CD4-positive, CD25-positive, alpha-beta regulatory T cell (primary cell): ENCODE data around the gene CIC. TPM values are rescaled to one million over a fixed set of nuclear protein-coding genes. Genes with fewer than 3 reads are reported as not detected.

Experiments used
- ATAC-seq, 2 donors: fragments of 150-1000 bp; cut with Tn5 transposase; one replicate each; pipeline ENCODE4 v1.10.0; 2021; ENCODE audit warnings: low read depth in 2 of 2, moderate number of reproducible peaks in 2 of 2, moderate library complexity in 1 of 2
- DNase-seq, 3 donors: peaks; one replicate each; pipeline versions ENCODE4 v3.0.0 to v3.0.0-alpha.2; 2012 to 2022; ENCODE audit warnings: mixed read lengths in 1 of 3
- H3K27ac ChIP-seq: one replicate; pipeline ENCODE4 v1.7.0; 2013; ENCODE audit warnings: mild to moderate bottlenecking, low read length; ENCODE audit not compliant: insufficient read depth, poor library complexity, severe bottlenecking
- H3K27me3 ChIP-seq: one replicate; pipeline ENCODE4 v1.7.0; 2013; ENCODE audit warnings: low read length; ENCODE audit not compliant: control insufficient read depth, insufficient read depth
- H3K36me3 ChIP-seq: one replicate; pipeline ENCODE4 v1.7.0; 2013; ENCODE audit warnings: mild to moderate bottlenecking, low read length, moderate library complexity; ENCODE audit not compliant: control insufficient read depth, insufficient read depth
- H3K4me1 ChIP-seq: 2 replicates; pipeline ENCODE4 v1.7.0; 2013; ENCODE audit warnings: mild to moderate bottlenecking, low read length; ENCODE audit not compliant: insufficient read depth, control insufficient read depth, poor library complexity, severe bottlenecking
- H3K4me3 ChIP-seq: one replicate; pipeline ENCODE4 v1.7.0; 2013; ENCODE audit warnings: low read depth, mild to moderate bottlenecking, low read length, moderate library complexity
- H3K9me3 ChIP-seq, 2 experiments: 1 replicate in 1 of 2; 2 replicates in 1 of 2; pipeline ENCODE4 v1.7.0; 2013; ENCODE audit warnings: low read length in 2 of 2, mild to moderate bottlenecking in 1 of 2, moderate library complexity in 1 of 2; ENCODE audit not compliant: control insufficient read depth in 2 of 2
- H3K27ac Mint-ChIP-seq, 3 donors: one replicate each; pipeline ENCODE4 v1.8.0; 2020 to 2022; ENCODE audit warnings: mild to moderate bottlenecking in 3 of 3, mixed read lengths in 3 of 3, moderate library complexity in 2 of 3
- H3K27me3 Mint-ChIP-seq: one replicate; pipeline ENCODE4 v1.8.0; 2022; ENCODE audit warnings: mild to moderate bottlenecking, mixed read lengths
- H3K36me3 Mint-ChIP-seq: one replicate; pipeline ENCODE4 v1.8.0; 2020; ENCODE audit warnings: mixed read lengths
- H3K4me1 Mint-ChIP-seq, 4 donors: one replicate each; pipeline ENCODE4 v1.8.0; 2020 to 2022; ENCODE audit warnings: mixed read lengths in 4 of 4, mild to moderate bottlenecking in 1 of 4
- H3K4me3 Mint-ChIP-seq, 4 donors: one replicate each; pipeline ENCODE4 v1.8.0; 2020 to 2022; ENCODE audit warnings: mild to moderate bottlenecking in 4 of 4, mixed read lengths in 4 of 4, moderate library complexity in 3 of 4
- H3K9me3 Mint-ChIP-seq, 7 donors: one replicate each; pipeline ENCODE4 v1.8.0; 2020 to 2022; ENCODE audit warnings: mixed read lengths in 7 of 7, mild to moderate bottlenecking in 3 of 7, moderate library complexity in 2 of 7
- polyA plus RNA-seq, 4 donors: library from polyadenylated mRNA; unstranded; fragments of 300-500 nt; fragmentation: Illumina TruSeq; gene quantifications; one replicate each; pipeline ENCODE4 v1.2.3, GENCODE V29; 2021
- total RNA-seq: library from RNA; stranded (reverse); gene quantifications from one replicate; pipeline ENCODE4 v1.2.3, GENCODE V29; 2022

CIC gene
- total and polyA plus RNA-seq, 5 donors from 2014 or later = 0.41 to 124 (median 0.80) TPM

GRCh38 chr19:42278452-42279154 lies 9.6 kb downstream of the CIC start:
- Histone ChIP-seq H3K27ac (peak overlapping the region; percentile 91), H3K9me3 (no peaks in the 10 kb centered on the region), H3K4me1 (peaks cover 62% of the 10 kb centered on the region), H3K36me3 (peaks cover 8% of the 10 kb centered on the region), H3K27me3 (no peaks in the 10 kb centered on the region), H3K4me3 (no peak overlapping the region)
- Mint-ChIP-seq H3K9me3 (peaks cover 0 to 2% (median 0%) of the 10 kb centered on the region in 7 donors), H3K4me3 (peak overlapping the region in 3 of 4 donors; percentile 86 to 93 (median 92)), H3K36me3 (peaks cover 14% of the 10 kb centered on the region), H3K27ac (peak overlapping the region in 2 of 3 donors; percentile 96 to 97), H3K27me3 (no peaks in the 10 kb centered on the region), H3K4me1 (peaks cover 4 to 45% (median 36%) of the 10 kb centered on the region in 4 donors)
- ATAC-seq (no peak), DNase-seq (no peak)

- Histone ChIP-seq H3K27me3 (no peaks in the 10 kb centered on the region), H3K27ac (peak overlapping the region; percentile 91), H3K36me3 (peaks cover 6% of the 10 kb centered on the region), H3K4me3 (peak overlapping the region; percentile 64), H3K4me1 (peaks cover 62% of the 10 kb centered on the region), H3K9me3 (no peaks in the 10 kb centered on the region)
- peaks cover 0 to 2% (median 0%) of the 10 kb centered on the region in 7 donors for H3K9me3 Mint-ChIP-seq
- no peaks in the 10 kb centered on the region for H3K27me3 Mint-ChIP-seq
- DNase-seq = no peak
- peaks cover 4 to 45% (median 36%) of the 10 kb centered on the region in 4 donors for H3K4me1 Mint-ChIP-seq
- peak overlapping the region; percentile 96 to 97 (median 97) for H3K27ac Mint-ChIP-seq
- ATAC-seq = no peak
- peak overlapping the region; percentile 86 to 96 (median 92) for H3K4me3 Mint-ChIP-seq
- H3K36me3 Mint-ChIP-seq = peaks cover 14% of the 10 kb centered on the region
Measured at GRCh38 chr19:42279155-42279901, 10.3 kb downstream of the CIC start.

GRCh38 chr19:42279902-42280814 lies 11.1 kb downstream of the CIC start:
- H3K27ac ChIP-seq = peak overlapping the region; percentile 91
- H3K9me3 Mint-ChIP-seq = peaks cover 0 to 2% (median 0%) of the 10 kb centered on the region in 7 donors
- H3K4me1 Mint-ChIP-seq = peaks cover 4 to 44% (median 36%) of the 10 kb centered on the region in 4 donors

GRCh38 chr19:42280815-42281145 lies 11.7 kb downstream of the CIC start:
- DNase-seq = no peak

More at GRCh38 chr19:42279902-42280814, 11.1 kb downstream of the CIC start:
- DNase-seq = peak; percentile 85 to 93 (median 87)
- Histone ChIP-seq H3K4me3 (peak overlapping the region; percentile 64), H3K27me3 (no peaks in the 10 kb centered on the region), H3K36me3 (no peaks in the 10 kb centered on the region), H3K9me3 (no peaks in the 10 kb centered on the region), H3K4me1 (peaks cover 66% of the 10 kb centered on the region)
- Mint-ChIP-seq H3K27me3 (peaks cover 5% of the 10 kb centered on the region), H3K27ac (peak overlapping the region; percentile 96 to 97 (median 97)), H3K4me3 (peak overlapping the region; percentile 86 to 96 (median 92)), H3K36me3 (peaks cover 6% of the 10 kb centered on the region)
- ATAC-seq = peak; percentile 23 to 33

GRCh38 chr19:42281146-42281826 lies 12.2 kb downstream of the CIC start:
- ATAC-seq (no peak), DNase-seq (peak in 1 of 3 donors; percentile 30)
- H3K9me3 ChIP-seq = no peaks in the 10 kb centered on the region
- H3K27ac ChIP-seq = peak overlapping the region; percentile 91
- Mint-ChIP-seq H3K4me1 (peaks cover 4 to 46% (median 34%) of the 10 kb centered on the region in 4 donors), H3K4me3 (peak overlapping the region in 2 of 4 donors; percentile 70 to 82), H3K36me3 (peaks cover 1% of the 10 kb centered on the region), H3K27ac (peak overlapping the region in 2 of 3 donors; percentile 36 to 97), H3K27me3 (peaks cover 5% of the 10 kb centered on the region), H3K9me3 (peaks cover 0 to under 1% (median 0%) of the 10 kb centered on the region in 7 donors)
- no peak overlapping the region for H3K4me3 ChIP-seq
- no peaks in the 10 kb centered on the region for H3K36me3 ChIP-seq
- no peaks in the 10 kb centered on the region for H3K27me3 ChIP-seq
- peaks cover 67% of the 10 kb centered on the region for H3K4me1 ChIP-seq

More at GRCh38 chr19:42280815-42281145, 11.7 kb downstream of the CIC start:
- Histone ChIP-seq H3K9me3 (no peaks in the 10 kb centered on the region), H3K27ac (peak overlapping the region; percentile 91), H3K36me3 (no peaks in the 10 kb centered on the region), H3K4me1 (peaks cover 69% of the 10 kb centered on the region), H3K4me3 (no peak overlapping the region), H3K27me3 (no peaks in the 10 kb centered on the region)
- H3K27me3 Mint-ChIP-seq = peaks cover 5% of the 10 kb centered on the region
- H3K4me3 Mint-ChIP-seq = peak overlapping the region in 2 of 4 donors; percentile 11 to 81
- no peak overlapping the region for H3K27ac Mint-ChIP-seq
- H3K36me3 Mint-ChIP-seq = peaks cover 6% of the 10 kb centered on the region
- no peak for ATAC-seq
- peaks cover 4 to 46% (median 36%) of the 10 kb centered on the region in 4 donors for H3K4me1 Mint-ChIP-seq
- H3K9me3 Mint-ChIP-seq = peaks cover 0 to 2% (median 0%) of the 10 kb centered on the region in 7 donors

- Mint-ChIP-seq H3K27me3 (peaks cover 5% of the 10 kb centered on the region), H3K4me3 (peak overlapping the region in 2 of 4 donors; percentile 2 to 82), H3K9me3 (no peaks in the 10 kb centered on the region), H3K27ac (no peak overlapping the region), H3K4me1 (peaks cover 4 to 39% (median 30%) of the 10 kb centered on the region in 4 donors), H3K36me3 (no peaks in the 10 kb centered on the region)
- no peak for DNase-seq
- Histone ChIP-seq H3K9me3 (no peaks in the 10 kb centered on the region), H3K4me1 (peaks cover 59% of the 10 kb centered on the region), H3K36me3 (peaks cover 2% of the 10 kb centered on the region), H3K4me3 (peak overlapping the region; percentile 37), H3K27me3 (no peaks in the 10 kb centered on the region), H3K27ac (peak overlapping the region; percentile 91)
- ATAC-seq = no peak
Measured at GRCh38 chr19:42281827-42282762, 13.0 kb downstream of the CIC start.
